Measurements from ENCODE around the gene NR2C2AP. TPM values are rescaled to one million over a fixed set of nuclear protein-coding genes. Genes with fewer than 3 reads are reported as not detected.

The NR2C2AP gene
- total RNA-seq, 2 donors from 2014 or later, result 4.3 to 8.1 TPM

- peaks cover 18 to 32% of the 10 kb centered on the region in 2 donors for H3K9me3 ChIP-seq
- H3K27ac ChIP-seq, result no peak overlapping the region
- H3K27me3 ChIP-seq, result no peaks in the 10 kb centered on the region
- H3K4me3 ChIP-seq, result no peak overlapping the region
- no peak for DNase-seq (ENCODE audit: low spot score)
- H3K4me1 ChIP-seq, result no peaks in the 10 kb centered on the region
- no peaks in the 10 kb centered on the region for H3K36me3 ChIP-seq
- TF ChIP-seq CTCF (IDR thresholded peaks at IDR 0.05), result no peak
Measured at GRCh38 chr19:19236173-19236572, 33.0 kb upstream of the NR2C2AP start.

GRCh38 chr19:19234220-19234816 is 31.1 kb upstream of the NR2C2AP start:
- Histone ChIP-seq H3K4me1 (no peaks in the 10 kb centered on the region), H3K36me3 (no peaks in the 10 kb centered on the region), H3K4me3 (no peak overlapping the region), H3K27me3 (no peaks in the 10 kb centered on the region), H3K9me3 (peaks cover 18 to 32% of the 10 kb centered on the region in 2 donors), H3K27ac (no peak overlapping the region)
- no peak for TF ChIP-seq CTCF (IDR thresholded peaks at IDR 0.05)
- DNase-seq (ENCODE audit: low spot score), result no peak

- TF ChIP-seq CTCF (IDR thresholded peaks at IDR 0.05), result no peak
- Histone ChIP-seq H3K9me3 (peaks cover 18 to 32% of the 10 kb centered on the region in 2 donors), H3K4me3 (no peak overlapping the region), H3K27me3 (no peaks in the 10 kb centered on the region), H3K4me1 (no peaks in the 10 kb centered on the region), H3K27ac (no peak overlapping the region), H3K36me3 (no peaks in the 10 kb centered on the region)
- DNase-seq (ENCODE audit: low spot score), result no peak
Measured at GRCh38 chr19:19232261-19232721, 29.1 kb upstream of the NR2C2AP start.

GRCh38 chr19:19230999-19231398 is 27.8 kb upstream of the NR2C2AP start:
- Histone ChIP-seq H3K36me3 (no peaks in the 10 kb centered on the region), H3K9me3 (peaks cover 18 to 28% of the 10 kb centered on the region in 2 donors), H3K4me1 (no peaks in the 10 kb centered on the region), H3K4me3 (no peak overlapping the region), H3K27me3 (no peaks in the 10 kb centered on the region), H3K27ac (no peak overlapping the region)
- no peak for DNase-seq (ENCODE audit: low spot score)
- no peak for TF ChIP-seq CTCF (IDR thresholded peaks at IDR 0.05)

- no peak for DNase-seq (ENCODE audit: low spot score)
- peaks cover 13 to 15% of the 10 kb centered on the region in 2 donors for H3K9me3 ChIP-seq
- no peak for TF ChIP-seq CTCF (IDR thresholded peaks at IDR 0.05)
- H3K36me3 ChIP-seq, result no peaks in the 10 kb centered on the region
- H3K27me3 ChIP-seq, result peaks cover 5 to 9% of the 10 kb centered on the region in 2 donors
- no peak overlapping the region for H3K4me3 ChIP-seq
- H3K4me1 ChIP-seq, result peaks cover 0 to 9% of the 10 kb centered on the region in 2 donors
- no peak overlapping the region for H3K27ac ChIP-seq
Measured at GRCh38 chr19:19229701-19230100, 26.5 kb upstream of the NR2C2AP start.

GRCh38 chr19:19227217-19227616 is 24.0 kb upstream of the NR2C2AP start:
- Histone ChIP-seq H3K4me3 (no peak overlapping the region), H3K36me3 (no peaks in the 10 kb centered on the region), H3K4me1 (peaks cover 0 to 11% of the 10 kb centered on the region in 2 donors), H3K27ac (no peak overlapping the region), H3K9me3 (no peaks in the 10 kb centered on the region), H3K27me3 (peaks cover 10% of the 10 kb centered on the region in 2 donors)
- DNase-seq (ENCODE audit: low spot score), result no peak
- TF ChIP-seq CTCF (IDR thresholded peaks at IDR 0.05), result no peak

All from right atrium auricular region (tissue), 2 donors.